OCI-M2 (cell line): ENCODE results near the gene CELF2.

Experiments used
- DNase-seq: peaks from one replicate; lab custom pipeline; 2025; ENCODE audit not compliant: unreplicated experiment; lab: John Stamatoyannopoulos, UW

Gene CELF2

DNA sequence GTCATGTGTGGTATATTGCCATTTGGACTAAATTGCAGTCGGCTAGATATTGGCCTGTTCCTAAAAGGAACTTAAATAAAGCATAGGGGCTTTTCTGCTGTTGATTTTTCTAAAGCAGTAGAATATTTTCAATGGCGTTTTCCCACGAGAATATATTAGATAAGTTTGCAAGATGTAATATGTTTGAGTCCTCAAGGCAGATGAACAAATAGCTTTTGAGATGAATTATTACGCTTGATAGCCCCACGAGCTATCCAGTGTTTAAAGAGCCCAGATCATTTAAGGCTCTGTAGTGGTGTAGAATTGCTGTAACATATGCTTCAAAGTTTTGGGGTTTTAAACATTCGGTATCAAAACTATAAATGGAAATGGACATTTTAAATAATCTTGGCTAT is 2.9 kb downstream of the CELF2 start:
- DNase-seq = no peak

DNA sequence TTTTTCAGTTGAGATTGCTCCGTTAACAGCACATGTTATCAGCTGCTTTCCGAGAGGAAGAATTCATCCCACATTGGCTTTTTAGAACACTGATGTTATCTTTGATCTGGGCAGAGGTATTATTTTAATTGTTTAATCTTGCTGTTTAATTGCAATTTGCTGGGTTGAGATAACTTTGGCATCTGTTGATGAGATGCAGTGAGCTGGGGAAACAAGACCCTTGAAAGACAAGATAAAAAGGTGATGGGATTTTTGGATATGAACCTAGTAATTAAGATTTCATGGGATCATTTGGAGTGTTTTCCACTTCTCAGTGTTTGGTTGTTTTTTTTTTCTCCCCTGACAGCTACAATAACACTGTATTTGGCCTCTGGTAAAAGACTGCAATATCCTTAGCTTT is 4.5 kb downstream of the CELF2 start:
- no peak for DNase-seq

- DNase-seq = no peak
Observed at GRCh38 chr10:11023009-11023953, 5.6 kb downstream of the CELF2 start.

DNA sequence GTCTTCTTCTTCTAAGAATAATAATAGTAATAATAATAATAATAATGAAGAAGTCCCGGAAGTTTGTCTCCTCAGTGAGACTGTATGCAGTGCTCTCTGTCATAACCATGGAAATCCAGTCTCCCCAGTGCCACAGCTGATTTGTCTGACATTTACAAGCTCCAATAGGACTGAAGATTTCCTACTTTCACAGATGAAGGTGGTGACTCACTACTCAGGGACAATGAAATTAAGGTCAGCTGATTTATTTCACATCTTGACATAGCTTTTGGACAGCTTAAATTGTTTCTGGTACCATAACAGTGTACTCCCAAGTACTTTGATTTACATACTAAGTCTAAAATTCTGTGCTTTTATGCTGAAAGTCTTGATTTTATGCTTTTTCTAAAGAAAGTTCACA is 6.9 kb downstream of the CELF2 start:
- no peak for DNase-seq

- DNase-seq = no peak
Observed at GRCh38 chr10:11025978-11026377, 8.3 kb downstream of the CELF2 start.

- no peak for DNase-seq
Observed at GRCh38 chr10:11026773-11027172, 9.1 kb downstream of the CELF2 start.

GRCh38 chr10:11034762-11035161 is 17.1 kb downstream of the CELF2 start:
- no peak for DNase-seq

DNA sequence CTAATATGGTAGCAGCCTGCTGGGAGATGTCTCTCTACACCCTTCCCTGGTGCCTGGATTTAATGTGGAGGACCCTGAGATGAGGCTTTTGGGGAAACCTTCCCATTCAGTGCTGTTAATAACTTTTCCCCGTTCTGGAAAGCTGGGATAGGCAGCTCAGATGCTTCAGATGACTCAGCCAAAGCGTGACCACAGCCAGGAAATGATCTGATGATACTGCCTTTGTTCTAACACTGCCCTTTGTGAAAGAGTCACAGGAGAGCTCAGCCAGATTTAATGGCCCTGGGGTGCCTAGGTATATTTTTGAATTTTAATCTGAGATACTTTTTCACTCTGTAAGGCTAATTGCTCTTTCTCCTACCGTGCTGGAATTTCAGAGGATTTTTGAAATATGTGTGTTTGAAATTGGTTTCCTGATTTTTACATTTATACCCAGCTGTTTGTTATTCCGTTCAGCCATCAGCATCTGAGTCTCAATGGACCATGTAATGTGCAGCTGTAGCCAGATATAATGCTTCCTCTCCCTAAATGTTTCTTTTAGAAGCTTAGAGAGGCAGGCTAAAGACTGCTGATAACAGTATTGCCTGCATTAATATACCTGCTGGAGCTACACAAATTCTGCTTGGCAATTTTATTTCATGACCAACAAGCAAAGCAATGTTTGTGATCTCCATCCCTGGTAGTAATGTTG is 17.8 kb downstream of the CELF2 start:
- DNase-seq = no peak

DNA sequence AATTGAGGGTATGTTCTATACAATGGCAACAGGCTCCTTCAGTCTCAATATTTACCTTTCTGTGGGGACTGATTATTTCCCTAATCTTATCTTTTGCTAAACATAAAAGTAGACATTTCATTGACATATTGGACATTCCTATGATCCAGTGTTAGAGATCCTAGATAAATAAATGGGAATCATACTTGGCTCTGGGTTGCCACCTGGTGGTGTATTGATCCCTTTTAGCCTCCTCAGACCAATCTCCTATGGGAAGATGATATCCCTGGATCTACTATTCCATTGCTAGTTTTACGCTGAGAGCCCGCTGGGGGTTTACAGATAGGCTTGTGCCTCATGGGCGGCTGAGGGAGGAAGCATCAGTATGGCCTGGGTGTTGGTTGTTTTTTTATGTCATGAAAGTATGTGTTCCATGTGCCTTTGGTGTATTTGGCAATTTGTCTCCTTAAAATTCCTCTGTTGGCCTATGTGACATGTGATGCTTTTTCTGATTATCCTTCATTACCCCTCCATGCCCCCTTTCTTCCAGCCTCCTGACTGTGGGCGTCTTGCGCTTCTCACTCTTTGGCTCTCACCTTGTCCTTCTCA is 18.8 kb downstream of the CELF2 start:
- DNase-seq = no peak

DNA sequence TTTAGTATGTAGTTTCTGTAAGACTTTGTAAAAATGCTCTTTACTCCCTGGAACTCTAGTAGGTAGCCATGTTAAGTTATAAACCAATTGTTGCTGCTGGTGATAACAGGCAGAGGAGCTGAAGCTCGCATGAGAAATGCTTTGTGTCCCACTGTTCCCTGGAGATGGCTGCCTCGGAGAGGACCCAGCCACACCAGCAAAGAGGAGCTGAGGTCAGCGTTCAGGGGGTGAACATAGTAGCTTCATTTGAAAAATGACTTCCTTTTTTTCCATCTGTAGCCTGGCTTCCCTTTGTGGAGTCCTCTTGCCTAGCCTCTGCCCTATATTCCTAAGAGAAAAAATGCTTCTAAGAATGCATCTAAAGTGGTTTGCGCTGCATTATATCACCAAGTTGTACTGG is 20.3 kb downstream of the CELF2 start:
- no peak for DNase-seq

GRCh38 chr10:11042357-11042756 is 24.7 kb downstream of the CELF2 start:
- no peak for DNase-seq

- DNase-seq = no peak
Observed at GRCh38 chr10:11043039-11043438, 25.4 kb downstream of the CELF2 start.

DNA sequence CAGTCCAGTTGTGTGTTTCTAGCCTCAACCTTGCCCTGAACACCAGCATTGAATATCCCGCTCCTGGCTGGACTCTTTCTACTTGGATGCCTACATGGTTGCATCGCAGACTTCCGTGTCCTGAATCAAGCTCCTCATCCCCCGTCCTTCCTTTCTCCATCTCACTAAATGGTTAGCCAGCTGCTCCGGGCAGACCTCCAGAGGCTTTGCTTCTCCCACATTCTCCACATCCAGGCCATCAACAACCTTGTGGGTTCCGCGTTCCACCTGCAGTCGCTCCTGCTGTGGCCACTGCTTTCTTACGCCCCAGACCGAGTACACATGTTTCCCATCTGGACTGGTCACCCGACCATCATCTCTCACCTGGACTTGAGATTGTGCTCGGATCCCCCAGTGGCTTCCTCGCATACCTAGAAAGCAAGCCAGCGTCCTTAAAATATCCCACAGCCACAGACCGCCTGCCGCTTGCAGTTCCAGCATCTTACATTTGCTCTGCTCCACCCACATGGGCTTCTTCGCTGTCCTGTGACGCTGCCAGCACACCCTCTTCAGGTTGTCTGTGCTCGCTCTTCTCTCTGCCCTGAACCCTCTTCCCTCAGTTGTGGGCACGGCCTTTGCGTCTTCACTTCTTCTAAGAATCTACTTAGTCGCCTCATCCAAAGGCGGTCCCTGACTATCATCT is 25.9 kb downstream of the CELF2 start:
- DNase-seq = no peak

DNA sequence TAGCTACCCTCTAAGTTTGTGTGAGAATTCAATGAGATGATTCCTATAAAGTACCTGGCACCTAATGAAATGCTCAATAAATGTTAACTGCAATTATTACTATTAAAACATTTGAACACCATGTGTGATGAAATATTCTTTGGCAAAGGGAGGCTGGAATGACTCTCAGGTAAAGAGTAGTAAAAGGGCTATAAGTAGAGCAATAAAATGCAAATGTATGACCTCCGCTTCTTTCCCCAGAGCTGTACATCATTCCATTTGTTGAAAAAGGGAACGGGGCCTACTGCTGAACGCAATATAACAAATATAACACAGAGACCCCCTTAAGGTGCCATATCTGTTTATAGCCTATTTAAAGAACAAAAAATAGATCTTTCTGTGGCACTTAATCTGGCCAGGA is 27.8 kb downstream of the CELF2 start:
- DNase-seq = no peak

DNA sequence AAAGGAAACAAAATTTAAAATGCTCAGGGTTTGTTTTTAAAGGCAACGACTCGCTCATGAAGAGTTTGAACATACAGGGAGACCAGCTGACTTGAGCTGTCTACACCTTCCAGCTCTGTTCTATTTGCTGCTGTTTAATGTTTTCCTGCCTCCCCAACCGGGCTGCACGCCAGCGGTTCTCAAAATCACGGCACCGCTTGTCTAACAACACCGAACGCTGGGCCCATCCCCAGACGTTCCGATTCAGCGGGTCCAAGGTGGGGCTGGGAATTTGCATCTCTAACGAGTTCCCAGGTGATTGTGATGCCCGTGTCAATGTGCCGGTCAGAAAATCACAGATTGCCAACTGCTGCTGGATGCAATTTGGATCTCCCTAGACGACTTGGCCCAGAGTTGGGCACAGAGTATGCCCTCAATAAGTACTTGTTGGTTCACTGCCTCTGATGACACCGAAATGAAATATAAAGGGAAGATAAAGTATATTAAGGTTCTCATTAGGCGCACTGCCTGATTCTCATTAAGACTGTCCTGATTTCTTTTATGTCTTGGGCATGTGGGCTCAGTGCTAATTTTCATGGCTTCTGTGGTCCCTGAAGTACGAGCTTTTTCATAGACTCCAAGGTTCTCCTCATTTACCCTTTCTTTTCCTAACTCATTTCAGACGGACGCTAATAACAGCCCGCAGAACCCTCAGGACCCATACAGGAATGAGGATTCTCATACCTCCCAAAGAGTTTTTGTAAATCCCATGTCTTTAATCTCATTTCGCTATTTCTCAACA is 28.5 kb downstream of the CELF2 start:
- no peak for DNase-seq

DNA sequence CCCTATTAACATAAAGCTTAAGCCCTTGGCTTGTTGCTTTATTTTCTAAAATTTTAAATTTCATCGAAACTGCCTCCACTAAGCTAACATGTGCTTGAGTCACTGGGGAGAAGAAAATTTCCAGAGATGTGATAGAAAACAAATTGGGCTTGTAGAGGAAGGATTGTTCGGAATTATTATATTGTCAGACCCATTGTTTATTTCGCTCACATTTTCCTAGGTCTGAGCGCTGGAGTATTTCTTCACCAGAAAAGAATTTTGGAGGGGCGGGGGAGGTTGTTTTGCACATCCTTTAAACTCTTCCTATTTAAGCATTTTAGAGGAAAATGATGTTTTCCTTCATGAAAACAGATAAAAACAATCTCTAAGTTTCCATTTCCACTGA is 29.1 kb downstream of the CELF2 start:
- DNase-seq = no peak

DNA sequence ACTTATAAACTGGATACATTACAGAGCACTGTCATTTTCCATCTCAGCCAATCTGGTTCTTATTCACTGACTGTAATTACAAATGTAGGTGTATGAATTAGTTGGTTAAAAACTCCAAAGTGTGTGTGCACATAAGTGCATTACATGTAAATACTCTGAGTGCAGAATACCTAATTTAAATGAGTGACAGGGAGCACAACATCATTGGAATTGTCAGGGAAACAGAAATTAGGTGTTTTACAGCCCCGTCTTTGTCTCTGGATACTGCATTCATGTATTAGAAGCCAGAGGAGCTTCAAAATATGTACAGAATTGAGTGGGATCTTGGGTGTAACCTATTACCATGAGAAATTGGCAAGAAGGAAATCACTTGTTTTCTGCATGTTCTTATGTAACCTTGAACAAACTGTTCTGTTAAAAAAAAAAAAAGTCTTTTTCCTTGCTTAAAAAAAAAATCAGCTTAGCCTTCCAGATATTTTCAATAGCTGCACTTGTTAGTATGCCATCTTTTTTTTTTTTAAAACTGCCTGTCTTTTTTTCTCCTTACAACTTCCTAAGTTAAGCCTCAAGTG is 31.1 kb downstream of the CELF2 start:
- no peak for DNase-seq

DNA sequence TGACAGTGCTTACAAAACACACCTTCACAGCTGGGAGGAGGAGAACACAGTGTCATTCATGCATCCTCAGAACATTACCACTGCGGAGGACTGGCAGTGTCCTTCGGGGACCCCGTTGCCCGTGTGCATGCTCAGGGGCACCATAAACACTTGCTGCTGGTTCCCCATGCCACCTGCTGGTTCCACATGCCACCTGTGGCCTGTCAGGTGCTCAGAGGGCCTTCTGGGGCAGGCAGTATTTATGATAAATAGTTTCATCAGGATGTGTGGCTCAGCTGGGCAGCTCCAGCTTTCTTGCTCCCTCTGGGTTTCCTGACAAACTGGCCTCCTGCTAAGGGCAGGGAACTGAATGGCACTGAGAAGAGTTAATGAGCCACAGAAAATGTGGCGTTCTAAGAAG is 32.1 kb downstream of the CELF2 start:
- DNase-seq = no peak

DNA sequence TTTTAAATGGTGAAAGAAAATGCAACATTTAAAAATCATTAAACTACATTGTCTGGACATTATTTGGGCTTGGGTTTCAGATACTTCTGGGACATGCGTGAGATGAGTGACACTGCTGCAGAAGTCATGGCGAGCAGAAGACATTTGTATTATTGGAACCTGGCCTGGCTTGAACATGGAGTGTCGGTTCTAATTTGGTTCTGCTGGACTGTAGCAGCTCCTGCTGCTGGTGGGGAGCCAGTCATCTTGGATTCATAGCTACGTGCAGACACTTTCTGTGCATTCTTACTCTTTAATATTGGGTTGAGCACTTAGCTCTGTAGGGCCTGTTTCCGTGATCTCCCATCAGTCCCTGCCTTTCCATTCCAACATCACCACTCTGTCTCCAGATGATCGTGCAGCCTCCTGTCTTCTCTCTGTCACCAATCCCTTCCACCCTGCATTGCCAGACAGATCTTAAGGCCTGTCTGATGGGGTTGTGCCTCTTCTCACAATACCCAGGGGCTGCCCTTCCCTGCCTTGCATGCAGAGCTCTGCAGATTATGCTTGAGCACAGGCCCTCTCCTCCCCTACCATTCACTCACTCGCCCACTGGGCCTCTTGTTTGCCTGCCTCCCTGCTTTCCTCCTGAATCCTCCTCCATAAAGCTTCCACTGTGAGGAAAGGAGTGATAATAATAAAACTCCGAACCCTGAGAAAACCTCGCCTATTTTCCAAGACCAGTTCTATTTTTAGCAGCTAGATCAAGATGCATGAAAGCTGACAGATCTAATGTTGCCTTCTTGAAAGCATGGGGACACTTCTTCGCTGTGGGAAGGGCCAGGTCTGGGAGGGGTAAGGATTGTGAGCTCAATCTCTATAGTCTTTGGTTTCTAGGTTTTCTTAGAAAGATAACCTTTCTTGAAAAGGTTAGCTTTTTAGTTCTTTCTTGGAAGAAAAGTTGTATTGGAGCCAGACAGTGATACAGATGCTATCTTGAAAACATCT is 32.9 kb downstream of the CELF2 start:
- no peak for DNase-seq
